ENCODE data around the gene RGP1.

The RGP1 gene

GRCh38 chr9:35745569-35745968 lies 3.5 kb upstream of the RGP1 start:
- no peak for DNase-seq (ENCODE audit: low read depth)

GRCh38 chr9:35746583-35746982 lies 2.5 kb upstream of the RGP1 start:
- DNase-seq (ENCODE audit: low read depth) = no peak

- DNase-seq (ENCODE audit: low read depth) = no peak
Observed at GRCh38 chr9:35748242-35748857, 737 bp upstream of the RGP1 start.

- DNase-seq (ENCODE audit: low read depth) = no peak
Observed at GRCh38 chr9:35749515-35750255, 598 bp downstream of the RGP1 start.

- no peak for DNase-seq (ENCODE audit: low read depth)
Observed at GRCh38 chr9:35750256-35750531, 1.1 kb downstream of the RGP1 start.

DNA sequence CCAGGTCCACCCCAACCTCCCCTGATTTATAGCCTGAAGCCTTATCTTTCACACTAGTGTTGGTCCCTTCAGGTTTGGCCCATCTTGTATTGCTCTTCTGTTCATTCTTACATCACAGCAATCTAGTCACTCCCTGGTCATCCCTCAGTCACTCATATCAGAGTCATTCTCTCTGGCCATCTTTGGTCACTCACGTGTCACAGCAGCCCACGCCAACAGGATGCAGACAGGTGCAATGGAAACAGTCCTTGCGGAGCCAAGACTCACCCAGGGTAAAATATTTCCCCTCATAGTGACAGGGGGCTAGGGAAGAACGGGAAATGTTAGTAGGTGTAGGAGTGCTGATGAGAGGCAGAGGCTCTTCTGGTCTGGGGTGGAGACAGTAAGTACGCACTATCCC lies 4.4 kb downstream of the RGP1 start:
- DNase-seq (ENCODE audit: low read depth) = no peak

- no peak for DNase-seq (ENCODE audit: low read depth)
Observed at GRCh38 chr9:35754264-35754663, 5.2 kb downstream of the RGP1 start, which contains the start of gene MSMP. Gene MSMP, minus strand, starts transcription at chr9:35754276. Its CDS starts 147 bp downstream, at chr9:35754129.

GRCh38 chr9:35755071-35755470 lies 6.0 kb downstream of the RGP1 start:
- no peak for DNase-seq (ENCODE audit: low read depth)

- no peak for DNase-seq (ENCODE audit: low read depth)
Observed at GRCh38 chr9:35756275-35757225, 7.5 kb downstream of the RGP1 start.

GRCh38 chr9:35757226-35757891 lies 8.3 kb downstream of the RGP1 start:
- no peak for DNase-seq (ENCODE audit: low read depth)

- no peak for DNase-seq (ENCODE audit: low read depth)
Observed at GRCh38 chr9:35757892-35758275, 8.8 kb downstream of the RGP1 start.

DNA sequence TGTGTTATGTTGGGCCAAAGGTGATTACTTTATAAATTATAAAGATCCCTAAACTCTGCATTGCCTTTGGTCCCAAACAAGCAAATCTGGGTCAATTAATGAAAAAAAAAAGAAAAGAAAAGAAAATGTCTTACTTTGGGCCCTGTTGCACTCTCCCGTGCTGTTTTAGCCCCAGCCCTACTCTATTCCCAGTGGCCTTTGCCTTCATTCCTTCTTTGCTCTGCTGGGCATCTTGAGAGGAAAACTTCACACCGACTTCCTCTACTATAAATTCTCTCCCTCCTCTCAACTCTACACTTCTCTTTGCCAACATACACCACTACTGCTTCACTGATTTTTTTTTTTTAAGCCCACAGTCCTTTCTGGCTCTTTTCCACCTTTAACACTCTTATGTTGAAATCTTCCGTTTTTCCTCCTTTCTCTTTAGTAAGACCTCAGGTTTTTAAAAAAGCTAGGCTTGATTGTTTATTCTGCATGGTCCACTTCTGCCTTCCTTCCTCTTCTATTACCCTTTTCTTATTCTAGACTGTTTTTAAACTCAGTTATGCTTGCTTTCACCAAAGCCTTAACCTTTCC lies 9.5 kb downstream of the RGP1 start:
- no peak for DNase-seq (ENCODE audit: low read depth)

DNA sequence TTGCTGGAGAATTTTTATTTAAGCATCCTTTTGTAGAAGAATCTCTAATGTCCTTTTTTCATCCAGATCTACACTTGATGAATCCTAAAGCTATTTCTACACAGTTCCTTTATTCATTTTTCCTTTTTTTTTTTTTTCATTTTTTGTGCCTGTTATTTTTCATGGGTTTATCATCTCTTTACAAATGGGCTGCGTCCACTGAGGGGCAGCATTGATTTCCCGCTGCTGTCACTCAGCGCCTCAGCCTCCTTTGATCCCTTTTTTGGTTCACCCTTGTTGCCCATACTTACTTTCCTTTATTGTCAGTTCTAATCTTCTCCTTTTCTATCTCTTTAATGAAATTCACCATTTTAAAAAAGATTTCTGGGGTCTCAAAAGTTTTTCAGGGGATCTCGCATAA lies 10.7 kb downstream of the RGP1 start:
- no peak for DNase-seq (ENCODE audit: low read depth)

- DNase-seq (ENCODE audit: low read depth) = peak; percentile 76
Observed at GRCh38 chr9:35760651-35761050, 11.6 kb downstream of the RGP1 start.

- DNase-seq (ENCODE audit: low read depth) = no peak
Observed at GRCh38 chr9:35763181-35763580, 14.1 kb downstream of the RGP1 start.

- DNase-seq (ENCODE audit: low read depth) = no peak
Observed at GRCh38 chr9:35763803-35764202, 14.7 kb downstream of the RGP1 start.

DNA sequence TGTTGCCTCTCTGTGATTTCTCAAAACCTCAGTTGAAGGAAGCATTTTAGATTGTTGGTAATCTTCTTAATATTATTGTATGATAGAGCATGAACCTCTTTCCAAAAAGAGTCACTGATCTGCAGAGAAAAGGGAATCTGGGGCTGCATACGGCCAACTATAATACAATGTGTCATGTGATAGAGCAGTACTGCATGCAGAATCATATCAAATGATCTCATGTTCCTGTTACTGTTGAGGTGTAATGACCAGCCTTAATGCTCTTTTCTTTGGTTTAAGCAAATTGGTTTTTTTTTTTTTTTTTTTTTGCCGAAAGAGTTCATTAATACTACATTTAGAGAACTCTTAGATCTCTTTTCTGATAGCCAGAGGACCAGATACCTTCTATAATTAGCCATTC lies 17.9 kb downstream of the RGP1 start:
- DNase-seq (ENCODE audit: low read depth) = no peak

DNA sequence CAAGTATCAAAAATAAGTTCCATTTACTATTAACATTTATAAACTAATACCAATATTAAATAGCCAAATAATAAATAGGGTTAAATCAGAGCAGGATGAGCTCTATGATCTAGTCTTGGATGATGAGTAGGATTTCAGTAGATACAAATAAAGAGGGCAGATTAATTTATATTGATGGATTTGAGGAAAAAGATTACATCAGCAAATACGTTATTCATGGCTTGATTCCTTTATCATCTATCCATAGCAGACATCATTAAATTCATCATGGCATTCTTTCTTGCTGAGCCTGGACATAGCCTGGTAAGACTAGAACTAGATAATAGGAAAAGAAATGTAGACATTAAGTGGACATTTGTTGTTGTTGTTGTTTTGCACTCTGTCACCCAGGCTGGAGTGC lies 18.4 kb downstream of the RGP1 start:
- no peak for DNase-seq (ENCODE audit: low read depth)

DNA sequence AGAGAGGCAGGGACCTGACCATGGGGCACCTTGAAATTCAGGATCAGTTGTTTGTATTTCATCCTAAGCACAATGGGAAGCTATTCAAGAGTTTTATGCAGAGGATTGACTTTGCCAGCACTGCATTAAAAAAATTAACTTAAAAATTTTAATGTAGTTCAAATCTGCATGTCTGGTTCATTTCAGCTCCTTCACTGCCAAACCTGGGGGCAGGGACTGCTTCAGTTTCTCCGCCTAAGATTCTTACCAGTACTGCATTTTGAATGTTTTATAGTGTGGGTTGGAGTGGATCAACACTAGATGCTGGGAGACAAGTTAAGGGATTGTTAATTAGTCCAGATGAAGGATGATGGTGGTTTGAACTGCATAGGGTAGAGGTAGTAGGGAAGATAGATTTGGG lies 20.7 kb downstream of the RGP1 start:
- DNase-seq (ENCODE audit: low read depth) = no peak

GRCh38 chr9:35771075-35771433 lies 22.0 kb downstream of the RGP1 start:
- no peak for DNase-seq (ENCODE audit: low read depth)

DNA sequence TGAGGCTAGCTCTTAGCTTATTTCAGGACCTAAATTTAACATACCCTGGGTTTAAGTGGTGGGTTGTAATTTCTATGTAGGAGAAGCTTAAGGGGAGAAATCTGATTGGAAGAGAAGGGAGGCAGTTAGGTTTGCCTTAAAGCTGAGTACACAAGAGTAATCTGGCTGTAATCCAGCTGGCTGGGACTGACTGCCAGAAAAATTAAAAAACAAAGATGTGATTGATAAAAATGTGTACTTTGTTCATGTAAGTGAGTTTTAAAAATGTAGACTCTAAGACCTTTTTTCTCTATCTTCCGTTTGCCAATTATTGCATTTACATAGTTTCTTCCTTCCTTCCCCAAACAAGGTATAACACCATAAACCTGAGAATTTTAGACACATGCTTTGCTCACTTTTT lies 22.4 kb downstream of the RGP1 start:
- DNase-seq (ENCODE audit: low read depth) = no peak

DNA sequence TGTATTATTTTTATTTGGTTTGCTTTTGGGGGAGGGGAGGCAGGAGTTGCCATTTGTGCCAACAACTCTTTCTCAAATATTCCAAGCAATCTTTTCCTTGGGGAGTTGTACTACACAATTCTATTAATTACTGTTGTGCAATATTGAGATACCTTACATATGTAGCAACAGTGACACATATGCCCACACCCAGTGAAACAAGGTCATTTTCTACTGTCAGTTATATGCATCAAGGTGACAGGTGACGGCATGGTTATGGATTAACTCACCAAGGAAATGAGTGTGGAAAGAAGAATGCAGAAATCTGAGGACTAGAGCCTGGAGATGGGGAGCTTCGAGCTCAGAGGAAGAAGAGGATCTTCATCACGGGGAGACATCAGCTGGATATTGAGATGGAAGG lies 22.9 kb downstream of the RGP1 start:
- DNase-seq (ENCODE audit: low read depth) = no peak

All from stromal cell of bone marrow (primary cell).